ENCODE measurements around the gene VAMP7.
"Not testable (repeated sequence)": the region's sequence is repeated elsewhere in the genome, so short reads cannot be mapped to it uniquely, and the experiment has no call there.

VAMP7 gene

GRCh38 chrX:155923200-155923599 is 42.1 kb downstream of the VAMP7 start:
- DNase-seq = no peak

- DNase-seq = not testable (repeated sequence)
Observed at GRCh38 chrX:155930852-155931618, 49.9 kb downstream of the VAMP7 start.

- DNase-seq = no peak
Observed at GRCh38 chrX:155938132-155938531, 57.0 kb downstream of the VAMP7 start.

GRCh38 chrX:155949098-155949497 is 68.0 kb downstream of the VAMP7 start:
- no peak for DNase-seq

GRCh38 chrX:155951237-155951789 is 70.2 kb downstream of the VAMP7 start:
- no peak for DNase-seq

- DNase-seq = no peak
Observed at GRCh38 chrX:155953055-155953454, 71.9 kb downstream of the VAMP7 start.

- DNase-seq = no peak
Observed at GRCh38 chrX:155954793-155955192, 73.6 kb downstream of the VAMP7 start.

- DNase-seq = no peak
Observed at GRCh38 chrX:155956099-155956498, 75.0 kb downstream of the VAMP7 start.

GRCh38 chrX:155956649-155957048 is 75.5 kb downstream of the VAMP7 start:
- no peak for DNase-seq

GRCh38 chrX:155957843-155958242 is 76.7 kb downstream of the VAMP7 start:
- no peak for DNase-seq

GRCh38 chrX:155959018-155959587 is 78.0 kb downstream of the VAMP7 start:
- no peak for DNase-seq

GRCh38 chrX:155962906-155963305 is 81.8 kb downstream of the VAMP7 start:
- DNase-seq = no peak

GRCh38 chrX:155966876-155967275 is 85.7 kb downstream of the VAMP7 start:
- DNase-seq = peak; percentile 18

GRCh38 chrX:155967653-155968325 is 86.6 kb downstream of the VAMP7 start:
- DNase-seq = no peak

- no peak for DNase-seq
Observed at GRCh38 chrX:155968326-155968661, 87.1 kb downstream of the VAMP7 start.

- DNase-seq = no peak
Observed at GRCh38 chrX:155968791-155969190, 87.6 kb downstream of the VAMP7 start.

- DNase-seq = peak; percentile 60
Observed at GRCh38 chrX:155971658-155972057, 90.5 kb downstream of the VAMP7 start.

- DNase-seq = not testable (repeated sequence)
Observed at GRCh38 chrX:155972241-155972640, 91.1 kb downstream of the VAMP7 start.

GRCh38 chrX:155983326-155983725 is 102.2 kb downstream of the VAMP7 start:
- no peak for DNase-seq

GRCh38 chrX:155985208-155985607 is 104.1 kb downstream of the VAMP7 start:
- no peak for DNase-seq

GRCh38 chrX:155986995-155987394 is 105.8 kb downstream of the VAMP7 start:
- DNase-seq = not testable (repeated sequence)

- DNase-seq = no peak
Observed at GRCh38 chrX:155988859-155989258, 107.7 kb downstream of the VAMP7 start.

Measured in DMS53 (cell line).